IMR-90 (cell line): ENCODE data around the gene TPP1. TPM values are rescaled to one million over a fixed set of nuclear protein-coding genes. Genes with fewer than 3 reads are reported as not detected.

Source experiments
- ATAC-seq: fragments of 200-7000 bp; cut with Tn5 transposase; 2 replicates; pipeline ENCODE4 v1.9.1; 2020; ENCODE audit warnings: low read depth, mild to moderate bottlenecking, moderate library complexity
- BruUV-seq: library from RNA; stranded (reverse); fragments of 400-500 nt; replicated peaks from 2 replicates; lab custom pipeline; 2021; lab: Mats Ljungman, UMichigan
- CTCF ChIA-PET: fragments of 300-600 bp; formaldehyde crosslinking; extraction: SDS; loops from one replicate; lab custom pipeline; 2021; ENCODE audit warnings: antibody characterized with exemption; lab: Yijun Ruan, JAX
- POLR2A ChIA-PET: fragments of 300-600 bp; sonication (Branson Sonifier 250); formaldehyde crosslinking; loops from one replicate; lab custom pipeline; 2022; ENCODE audit warnings: antibody characterized with exemption; ENCODE audit not compliant: unreplicated experiment; lab: Charles Lee
- DNase-seq: peaks from one replicate; pipeline ENCODE4 v3.0.0; 2013
- H2AFZ ChIP-seq: replicated peaks from 2 replicates; pipeline ENCODE3; 2013; ENCODE audit warnings: low read length, mild to moderate bottlenecking; ENCODE audit not compliant: poor library complexity
- H2AK5ac ChIP-seq: 2 replicates; pipeline ENCODE4 v1.6.1; 2013; ENCODE audit warnings: low read depth, low read length, inconsistent platforms
- H2AK9ac ChIP-seq: replicated peaks from 2 replicates; pipeline ENCODE3; 2013; ENCODE audit warnings: mild to moderate bottlenecking, low read depth, low read length, moderate library complexity; ENCODE audit not compliant: poor library complexity
- H2BK120ac ChIP-seq: 2 replicates; pipeline ENCODE4 v1.6.1; 2013; ENCODE audit warnings: low read depth, low read length, inconsistent platforms
- H2BK15ac ChIP-seq: 3 replicates; pipeline ENCODE4 v1.6.1; 2013; ENCODE audit warnings: low read depth, low read length, inconsistent platforms
- H2BK20ac ChIP-seq: 2 replicates; pipeline ENCODE4 v1.6.1; 2013; ENCODE audit warnings: low read depth, mild to moderate bottlenecking, inconsistent platforms, low read length, moderate library complexity
- H2BK5ac ChIP-seq: 2 replicates; pipeline ENCODE4 v1.6.1; 2013; ENCODE audit warnings: mild to moderate bottlenecking, low read depth, low read length, inconsistent platforms; ENCODE audit not compliant: poor library complexity, severe bottlenecking
- H3K14ac ChIP-seq: replicated peaks from 2 replicates; pipeline ENCODE4 v1.6.1; 2013; ENCODE audit warnings: low read depth, low read length, inconsistent platforms
- H3K18ac ChIP-seq: 2 replicates; pipeline ENCODE4 v1.6.1; 2013; ENCODE audit warnings: low read depth, low read length, control low read depth
- H3K23ac ChIP-seq: 2 replicates; pipeline ENCODE4 v1.6.1; 2013; ENCODE audit warnings: low read depth, low read length, inconsistent platforms
- H3K27ac ChIP-seq: 2 replicates; pipeline ENCODE4 v1.5.1; 2013; ENCODE audit warnings: mild to moderate bottlenecking, control low read depth, low read length; ENCODE audit not compliant: insufficient read depth
- H3K27me3 ChIP-seq: 2 replicates; pipeline ENCODE4 v1.6.1; 2013; ENCODE audit warnings: low read length; ENCODE audit not compliant: control insufficient read depth, insufficient read depth
- H3K36me3 ChIP-seq: 2 replicates; pipeline ENCODE4 v1.6.1; 2013; ENCODE audit warnings: low read length, mixed read lengths; ENCODE audit not compliant: control insufficient read depth, insufficient read depth
- H3K4ac ChIP-seq: 2 replicates; pipeline ENCODE4 v1.6.1; 2013; ENCODE audit warnings: low read depth, low read length, inconsistent platforms
- H3K4me1 ChIP-seq: 2 replicates; pipeline ENCODE4 v1.6.1; 2013; ENCODE audit warnings: low read length, mixed read lengths; ENCODE audit not compliant: control insufficient read depth, insufficient read depth
- H3K4me2 ChIP-seq: 2 replicates; pipeline ENCODE4 v1.6.1; 2013; ENCODE audit warnings: low read depth, mild to moderate bottlenecking, control low read depth, low read length, moderate library complexity
- H3K4me3 ChIP-seq: 2 replicates; pipeline ENCODE4 v1.5.1; 2013; ENCODE audit warnings: low read depth, mild to moderate bottlenecking, control low read depth, low read length, moderate library complexity; ENCODE audit not compliant: insufficient read depth
- H3K56ac ChIP-seq: 2 replicates; pipeline ENCODE4 v1.6.1; 2013; ENCODE audit warnings: low read length, inconsistent platforms; ENCODE audit not compliant: insufficient read depth; ENCODE audit errors: extremely low read depth
- H3K79me1 ChIP-seq, 2 experiments: 2 replicates each; pipeline ENCODE4 v1.6.1; 2013; ENCODE audit warnings: low read length in 2 of 2, inconsistent platforms in 1 of 2, low read depth in 1 of 2
- H3K9ac ChIP-seq: 2 replicates; pipeline ENCODE4 v1.6.1; 2013; ENCODE audit warnings: low read depth, low read length, control low read depth
- H3K9me1 ChIP-seq: 2 replicates; pipeline ENCODE4 v1.6.1; 2013; ENCODE audit warnings: low read length, inconsistent platforms; ENCODE audit not compliant: insufficient read depth
- H3K9me3 ChIP-seq: 2 replicates; pipeline ENCODE4 v1.6.1; 2013; ENCODE audit warnings: low read length; ENCODE audit not compliant: control insufficient read depth, insufficient read depth
- H4K20me1 ChIP-seq: 2 replicates; pipeline ENCODE4 v1.6.1; 2013; ENCODE audit warnings: low read length, inconsistent platforms; ENCODE audit not compliant: insufficient read depth
- H4K5ac ChIP-seq: 2 replicates; pipeline ENCODE4 v1.6.1; 2013; ENCODE audit warnings: mild to moderate bottlenecking, low read depth, low read length, control low read depth
- H4K8ac ChIP-seq, 2 experiments: 2 replicates each; pipeline ENCODE4 v1.6.1; 2013; ENCODE audit warnings: low read depth in 2 of 2, low read length in 2 of 2, control low read depth in 1 of 2, inconsistent platforms in 1 of 2
- H4K91ac ChIP-seq: 2 replicates; pipeline ENCODE4 v1.6.1; 2013; ENCODE audit warnings: low read depth, low read length, inconsistent platforms; ENCODE audit not compliant: insufficient read depth
- CEBPB ChIP-seq: IDR thresholded peaks from 2 replicates; pipeline ENCODE4 v1.6.1; 2012; ENCODE audit warnings: low read depth, low read length, improper control_type of control experiment
- CHD1 ChIP-seq: IDR thresholded peaks from 2 replicates; pipeline ENCODE4 v1.6.1; 2012; ENCODE audit warnings: low read depth, low read length, improper control_type of control experiment
- MXI1 ChIP-seq: IDR thresholded peaks from 2 replicates; pipeline ENCODE4 v1.6.1; 2012; ENCODE audit warnings: low read depth, mild to moderate bottlenecking, low read length, moderate library complexity, borderline replicate concordance
- NFE2L2 ChIP-seq: fragments of 150-350 bp; IDR thresholded peaks from 2 replicates; pipeline ENCODE4 v1.6.1; 2016; ENCODE audit warnings: low read depth, mild to moderate bottlenecking, low read length
- RCOR1 ChIP-seq: IDR thresholded peaks from 2 replicates; pipeline ENCODE4 v1.6.1; 2012; ENCODE audit warnings: mild to moderate bottlenecking, low read length, improper control_type of control experiment; ENCODE audit not compliant: insufficient replicate concordance
- WGBS, 2 experiments: methylation state at CpG; one replicate each; pipeline versions ENCODE4 v1.1.5 to v1.1.7; 2013; ENCODE audit warnings: missing lambda C conversion rate in 2 of 2; ENCODE audit not compliant: insufficient read length in 1 of 2; ENCODE audit errors: extremely low coverage in 2 of 2; 5-methylcytosine and 5-hydroxymethylcytosine counted together
- dilution Hi-C: fragments of 300-500 bp; cut with HindIII; formaldehyde crosslinking; loops from one replicate; pipeline ENCODE4 v1.14.3; 2018; ENCODE audit warnings: low sequenced_read_pairs; ENCODE audit not compliant: unreplicated experiment
- in situ Hi-C: fragments of 300-500 bp; cut with MboI; formaldehyde crosslinking; loops from 3 replicates; pipeline ENCODE4 v1.14.3; 2019; ENCODE audit warnings: low sequenced_read_pairs, inconsistent platforms, mixed read lengths
- intact Hi-C: fragments of 100-400 bp; cut with micrococcal nuclease; formaldehyde crosslinking; loops from 2 replicates; pipeline ENCODE4 v1.10.0; 2022
- polyA plus RNA-seq, 3 experiments: library from polyadenylated mRNA; depleted of rRNA; stranded (reverse); fragments of >200 nt; gene quantifications; 2 replicates each; pipeline ENCODE4 v1.2.3, GENCODE V29; 2012; ENCODE audit warnings: low replicate concordance in 1 of 3
- total RNA-seq: library from RNA; depleted of rRNA; stranded (reverse); fragments of >200 nt; gene quantifications from 2 replicates; pipeline ENCODE4 v1.2.3, GENCODE V29; 2012
- TF ChIP-seq, protein P1 (sequence below): fragments of 150-350 bp; IDR thresholded peaks from 2 replicates; pipeline ENCODE4 v1.6.1; 2017; ENCODE audit warnings: mild to moderate bottlenecking, antibody characterized with exemption, low read length, low read depth
- TF ChIP-seq, protein P2 (sequence below): conservative IDR thresholded peaks from 2 replicates; pipeline ENCODE4 v1.5.1; 2012; ENCODE audit warnings: mild to moderate bottlenecking, low read depth, low read length, improper control_type of control experiment

TPP1 gene
- total and polyA plus RNA-seq, 2 of the 4 experiments (the other 2 are of a cell fraction), result 33.5 to 108 TPM

DNA sequence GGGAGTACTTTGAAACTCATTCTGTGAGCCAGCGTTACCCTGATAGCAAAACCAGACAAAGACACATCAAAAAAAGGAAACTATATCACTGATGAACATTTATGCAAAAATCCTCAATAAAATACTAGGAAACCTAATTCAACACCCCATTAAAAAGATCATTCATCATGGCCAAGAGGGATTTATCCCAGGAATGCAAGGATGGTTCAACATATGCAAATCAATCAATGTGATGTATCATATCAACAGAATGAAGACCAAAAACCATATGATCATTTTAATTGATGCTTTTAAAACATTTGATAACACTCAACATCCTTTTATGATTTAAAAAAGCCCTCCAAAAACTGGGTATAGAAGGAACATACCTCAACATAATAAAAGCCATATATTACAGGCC lies 35.6 kb downstream of the TPP1 start:
- H3K79me1 ChIP-seq, result peaks cover 0 to 6% of the 10 kb centered on the region in 2 experiments; a peak in 2 of 4 replicates
- H3K9ac ChIP-seq, result no peak overlapping the region
- intact Hi-C loops (no loop called here), in situ Hi-C loops (no loop called here), dilution Hi-C loops (no loop called here)
- H2BK5ac ChIP-seq, result no peak overlapping the region
- no peak overlapping the region for H4K5ac ChIP-seq
- H2AFZ ChIP-seq, result no peak overlapping the region
- H3K4me3 ChIP-seq, result no peak overlapping the region
- H3K4ac ChIP-seq, result no peak overlapping the region
- no peak overlapping the region for H3K18ac ChIP-seq
- no peak overlapping the region for H3K27ac ChIP-seq
- no peak overlapping the region for H2BK120ac ChIP-seq
- peaks cover 10% of the 10 kb centered on the region; the same call in 1 of the 2 replicates for H3K9me1 ChIP-seq
- H3K4me2 ChIP-seq, result no peak overlapping the region
- H3K36me3 ChIP-seq, result no peaks in the 10 kb centered on the region
- POLR2A ChIA-PET, result no interaction called here
- no peak overlapping the region for H2BK15ac ChIP-seq
- H3K27me3 ChIP-seq, result no peaks in the 10 kb centered on the region
- no TSS peak for BruUV-seq
- peaks cover 2% of the 10 kb centered on the region; the same call in 1 of the 2 replicates for H3K9me3 ChIP-seq
- TF ChIP-seq CHD1 (no peak), CEBPB (no peak), MXI1 (no peak), RCOR1 (no peak), NFE2L2 (no peak)
- TF ChIP-seq, protein P1, sequence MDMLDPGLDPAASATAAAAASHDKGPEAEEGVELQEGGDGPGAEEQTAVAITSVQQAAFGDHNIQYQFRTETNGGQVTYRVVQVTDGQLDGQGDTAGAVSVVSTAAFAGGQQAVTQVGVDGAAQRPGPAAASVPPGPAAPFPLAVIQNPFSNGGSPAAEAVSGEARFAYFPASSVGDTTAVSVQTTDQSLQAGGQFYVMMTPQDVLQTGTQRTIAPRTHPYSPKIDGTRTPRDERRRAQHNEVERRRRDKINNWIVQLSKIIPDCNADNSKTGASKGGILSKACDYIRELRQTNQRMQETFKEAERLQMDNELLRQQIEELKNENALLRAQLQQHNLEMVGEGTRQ, result no peak
- TF ChIP-seq, protein P2, sequence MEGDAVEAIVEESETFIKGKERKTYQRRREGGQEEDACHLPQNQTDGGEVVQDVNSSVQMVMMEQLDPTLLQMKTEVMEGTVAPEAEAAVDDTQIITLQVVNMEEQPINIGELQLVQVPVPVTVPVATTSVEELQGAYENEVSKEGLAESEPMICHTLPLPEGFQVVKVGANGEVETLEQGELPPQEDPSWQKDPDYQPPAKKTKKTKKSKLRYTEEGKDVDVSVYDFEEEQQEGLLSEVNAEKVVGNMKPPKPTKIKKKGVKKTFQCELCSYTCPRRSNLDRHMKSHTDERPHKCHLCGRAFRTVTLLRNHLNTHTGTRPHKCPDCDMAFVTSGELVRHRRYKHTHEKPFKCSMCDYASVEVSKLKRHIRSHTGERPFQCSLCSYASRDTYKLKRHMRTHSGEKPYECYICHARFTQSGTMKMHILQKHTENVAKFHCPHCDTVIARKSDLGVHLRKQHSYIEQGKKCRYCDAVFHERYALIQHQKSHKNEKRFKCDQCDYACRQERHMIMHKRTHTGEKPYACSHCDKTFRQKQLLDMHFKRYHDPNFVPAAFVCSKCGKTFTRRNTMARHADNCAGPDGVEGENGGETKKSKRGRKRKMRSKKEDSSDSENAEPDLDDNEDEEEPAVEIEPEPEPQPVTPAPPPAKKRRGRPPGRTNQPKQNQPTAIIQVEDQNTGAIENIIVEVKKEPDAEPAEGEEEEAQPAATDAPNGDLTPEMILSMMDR, result no peak
- H3K23ac ChIP-seq, result no peak overlapping the region
- no peak for DNase-seq
- no peak overlapping the region for H3K56ac ChIP-seq
- no peaks in the 10 kb centered on the region; the same call in 1 of the 2 replicates for H4K20me1 ChIP-seq
- H2AK5ac ChIP-seq, result no peak overlapping the region
- WGBS, 2 experiments, result no CpG with 5 or more reads among the region's 1 CpG
- H4K91ac ChIP-seq, result no peak overlapping the region
- H2BK20ac ChIP-seq, result no peak overlapping the region
- no peak overlapping the region for H3K14ac ChIP-seq
- no peak for ATAC-seq
- H4K8ac ChIP-seq, result no peak overlapping the region
- H2AK9ac ChIP-seq, result no peak overlapping the region
- CTCF ChIA-PET, result no interaction called here
- no peaks in the 10 kb centered on the region for H3K4me1 ChIP-seq
